Lower lobe of right lung (tissue), 2 donors: Measurements from ENCODE around the gene CCM2. TPM values are rescaled to one million over a fixed set of nuclear protein-coding genes. Genes with fewer than 3 reads are reported as not detected.

Source experiments
- ATAC-seq, 2 donors: fragments of 200-7000 bp; cut with Tn5 transposase; one replicate each; pipeline ENCODE4 v1.9.1; 2020 to 2022; ENCODE audit warnings: mild to moderate bottlenecking in 2 of 2, moderate library complexity in 2 of 2
- DNase-seq: peaks from one replicate; pipeline ENCODE4 v3.0.0-alpha.2; 2020
- H3K27ac ChIP-seq: fragments of 200-600 bp; one replicate; pipeline ENCODE4 v1.8.0; 2022
- H3K27me3 ChIP-seq: fragments of 200-600 bp; one replicate; pipeline ENCODE4 v1.8.0; 2022; ENCODE audit warnings: low read depth
- H3K36me3 ChIP-seq: fragments of 200-600 bp; one replicate; pipeline ENCODE4 v1.8.0; 2022; ENCODE audit warnings: mild to moderate bottlenecking
- H3K4me1 ChIP-seq: fragments of 200-600 bp; one replicate; pipeline ENCODE4 v1.8.0; 2022
- H3K4me3 ChIP-seq: fragments of 200-600 bp; one replicate; pipeline ENCODE4 v1.8.0; 2022; ENCODE audit warnings: mild to moderate bottlenecking
- H3K9me3 ChIP-seq: fragments of 200-600 bp; one replicate; pipeline ENCODE4 v1.8.0; 2022
- CTCF ChIP-seq: fragments of 200-600 bp; IDR thresholded peaks from one replicate; pipeline ENCODE4 v1.8.0; 2022; ENCODE audit warnings: antibody characterized with exemption, mild to moderate bottlenecking
- intact Hi-C: fragments of 100-400 bp; cut with DNase I; formaldehyde crosslinking; loops from one replicate; pipeline ENCODE4 v1.11.0; 2022
- total RNA-seq: library from RNA; stranded (reverse); fragmentation: NEBNext Ultra II Directional; extraction: Animal tissue kit (Norgen Biotek cat#: 25700); gene quantifications from one replicate; pipeline ENCODE4 v1.2.1, GENCODE V29; 2021
- donor health status: DM: no; HTN: yes; CAD: no; lungs with severe emphysema.

Gene CCM2
- total RNA-seq, 1 donor from 2014 or later: 45.7 TPM

GRCh38 chr7:45078125-45078681 is 78.2 kb downstream of the CCM2 start:
- Histone ChIP-seq H3K9me3 (no peaks in the 10 kb centered on the region), H3K36me3 (peaks cover 47% of the 10 kb centered on the region), H3K27me3 (no peaks in the 10 kb centered on the region), H3K4me3 (no peak overlapping the region), H3K27ac (no peak overlapping the region), H3K4me1 (no peaks in the 10 kb centered on the region)
- ATAC-seq (no peak), DNase-seq (no peak)
- no peak for TF ChIP-seq CTCF
- intact Hi-C loops: no loop called here

- Histone ChIP-seq H3K9me3 (no peaks in the 10 kb centered on the region), H3K27me3 (no peaks in the 10 kb centered on the region), H3K36me3 (peaks cover 24% of the 10 kb centered on the region), H3K4me1 (no peaks in the 10 kb centered on the region), H3K4me3 (no peak overlapping the region), H3K27ac (no peak overlapping the region)
- intact Hi-C loops: no loop called here
- no peak for TF ChIP-seq CTCF
- peak in 1 of 2 donors; percentile 11 for ATAC-seq
- DNase-seq: no peak
These were observed 80.4 kb downstream of the CCM2 start for GRCh38 chr7:45080265-45080957.

GRCh38 chr7:45080958-45081669 is 81.1 kb downstream of the CCM2 start:
- no peak for TF ChIP-seq CTCF
- intact Hi-C loops: no loop called here
- Histone ChIP-seq H3K9me3 (no peaks in the 10 kb centered on the region), H3K36me3 (peaks cover 17% of the 10 kb centered on the region), H3K4me3 (no peak overlapping the region), H3K27ac (no peak overlapping the region), H3K4me1 (no peaks in the 10 kb centered on the region), H3K27me3 (no peaks in the 10 kb centered on the region)
- ATAC-seq (no peak), DNase-seq (no peak)

- intact Hi-C loops: no loop called here
- DNase-seq (no peak), ATAC-seq (peak in 1 of 2 donors; percentile 8)
- Histone ChIP-seq H3K27ac (no peak overlapping the region), H3K9me3 (no peaks in the 10 kb centered on the region), H3K36me3 (peaks cover 12% of the 10 kb centered on the region), H3K27me3 (no peaks in the 10 kb centered on the region), H3K4me3 (no peak overlapping the region), H3K4me1 (no peaks in the 10 kb centered on the region)
- no peak for TF ChIP-seq CTCF
These were observed 81.6 kb downstream of the CCM2 start for GRCh38 chr7:45081670-45081974.

GRCh38 chr7:45082031-45082830 is 82.2 kb downstream of the CCM2 start:
- Histone ChIP-seq H3K9me3 (no peaks in the 10 kb centered on the region), H3K27ac (no peak overlapping the region), H3K27me3 (no peaks in the 10 kb centered on the region), H3K36me3 (peaks cover 6% of the 10 kb centered on the region), H3K4me3 (no peak overlapping the region), H3K4me1 (no peaks in the 10 kb centered on the region)
- intact Hi-C loops: no loop called here
- ATAC-seq: peak in 1 of 2 donors; percentile 9
- no peak for DNase-seq
- no peak for TF ChIP-seq CTCF
